GM12891 (cell line): ENCODE results near the gene OSM.

Source experiments
- PAX5 ChIP-seq: IDR thresholded peaks from 2 replicates; pipeline ENCODE4 v1.6.1; 2011; ENCODE audit warnings: low read length, moderate library complexity, mild to moderate bottlenecking; ENCODE audit not compliant: insufficient read depth, severe bottlenecking
- POLR2A ChIP-seq: IDR thresholded peaks from 2 replicates; pipeline ENCODE4 v1.6.1; 2011; ENCODE audit warnings: low read depth, low read length, control low read depth
- POLR2AphosphoS5 ChIP-seq: IDR thresholded peaks from 2 replicates; pipeline ENCODE4 v1.6.1; 2011; ENCODE audit warnings: low read depth, low read length, control low read depth
- POU2F2 ChIP-seq: IDR thresholded peaks from 2 replicates; pipeline ENCODE4 v1.6.1; 2011; ENCODE audit warnings: low read depth, mild to moderate bottlenecking, control low read depth, low read length, moderate library complexity
- SPI1 ChIP-seq: IDR thresholded peaks from 2 replicates; pipeline ENCODE4 v1.6.1; 2011; ENCODE audit warnings: low read depth, low read length, control low read depth
- TAF1 ChIP-seq: IDR thresholded peaks from 2 replicates; pipeline ENCODE4 v1.6.1; 2011; ENCODE audit warnings: low read depth, low read length, control low read depth

GRCh38 chr22:30289141-30289979 is 22.7 kb upstream of the OSM start, which contains the start of gene CASTOR1:
- TF ChIP-seq TAF1 (no peak), POLR2AphosphoS5 (no peak), POLR2A (no peak), SPI1 (no peak), PAX5 (no peak), POU2F2 (no peak)
